Superior temporal gyrus (tissue), 1 donor: Measurements from ENCODE around the gene SH3D21.
A peak's percentile ranks its signal among the peaks of the same experiment; 100 is the strongest.

Experiments used
- DNase-seq: peaks from one replicate; pipeline ENCODE4 v3.0.0-alpha.2; 2016; ENCODE audit errors: extremely low spot score

Gene SH3D21

GRCh38 chr1:36306210-36306901, at the start of gene SH3D21:
Gene SH3D21 (plus strand): TSS chr1:36306368. CDS start chr1:36306421, 53 bp downstream.
- DNase-seq = no peak

- no peak for DNase-seq
Observed at GRCh38 chr1:36256558-36257374, 49.4 kb upstream of the SH3D21 start.

- no peak for DNase-seq
Observed at GRCh38 chr1:36257375-36257767, 48.8 kb upstream of the SH3D21 start.

GRCh38 chr1:36258960-36259344, 47.2 kb upstream of the SH3D21 start:
- no peak for DNase-seq

GRCh38 chr1:36268981-36269380, 37.2 kb upstream of the SH3D21 start:
- DNase-seq = no peak

- no peak for DNase-seq
Observed at GRCh38 chr1:36269408-36269838, 36.7 kb upstream of the SH3D21 start.

- no peak for DNase-seq
Observed at GRCh38 chr1:36273024-36273423, 33.1 kb upstream of the SH3D21 start.

GRCh38 chr1:36274201-36274600, 32.0 kb upstream of the SH3D21 start:
- no peak for DNase-seq

GRCh38 chr1:36276688-36277087, 29.5 kb upstream of the SH3D21 start:
- DNase-seq = no peak

GRCh38 chr1:36279110-36279788, 26.9 kb upstream of the SH3D21 start:
- no peak for DNase-seq

GRCh38 chr1:36279789-36280296, 26.3 kb upstream of the SH3D21 start:
- DNase-seq = no peak

GRCh38 chr1:36284061-36284460, 22.1 kb upstream of the SH3D21 start:
- DNase-seq = no peak

GRCh38 chr1:36284517-36284916, 21.7 kb upstream of the SH3D21 start:
- no peak for DNase-seq

- peak; percentile 93 for DNase-seq
Observed at GRCh38 chr1:36285443-36286101, 20.6 kb upstream of the SH3D21 start.

GRCh38 chr1:36286802-36287201, 19.4 kb upstream of the SH3D21 start:
- no peak for DNase-seq

GRCh38 chr1:36287595-36287994, 18.6 kb upstream of the SH3D21 start:
- no peak for DNase-seq

- DNase-seq = no peak
Observed at GRCh38 chr1:36295390-36295789, 10.8 kb upstream of the SH3D21 start.

- no peak for DNase-seq
Observed at GRCh38 chr1:36297062-36297461, 9.1 kb upstream of the SH3D21 start.

- DNase-seq = no peak
Observed at GRCh38 chr1:36298640-36299039, 7.5 kb upstream of the SH3D21 start.

GRCh38 chr1:36300526-36300925, 5.6 kb upstream of the SH3D21 start:
- DNase-seq = no peak

GRCh38 chr1:36301220-36301619, 4.9 kb upstream of the SH3D21 start:
- DNase-seq = no peak

GRCh38 chr1:36303244-36303643, 2.9 kb upstream of the SH3D21 start:
- DNase-seq = no peak
